ENCODE results near the gene RBM46.

RBM46 gene, protein sequence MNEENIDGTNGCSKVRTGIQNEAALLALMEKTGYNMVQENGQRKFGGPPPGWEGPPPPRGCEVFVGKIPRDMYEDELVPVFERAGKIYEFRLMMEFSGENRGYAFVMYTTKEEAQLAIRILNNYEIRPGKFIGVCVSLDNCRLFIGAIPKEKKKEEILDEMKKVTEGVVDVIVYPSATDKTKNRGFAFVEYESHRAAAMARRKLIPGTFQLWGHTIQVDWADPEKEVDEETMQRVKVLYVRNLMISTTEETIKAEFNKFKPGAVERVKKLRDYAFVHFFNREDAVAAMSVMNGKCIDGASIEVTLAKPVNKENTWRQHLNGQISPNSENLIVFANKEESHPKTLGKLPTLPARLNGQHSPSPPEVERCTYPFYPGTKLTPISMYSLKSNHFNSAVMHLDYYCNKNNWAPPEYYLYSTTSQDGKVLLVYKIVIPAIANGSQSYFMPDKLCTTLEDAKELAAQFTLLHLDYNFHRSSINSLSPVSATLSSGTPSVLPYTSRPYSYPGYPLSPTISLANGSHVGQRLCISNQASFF

DNA sequence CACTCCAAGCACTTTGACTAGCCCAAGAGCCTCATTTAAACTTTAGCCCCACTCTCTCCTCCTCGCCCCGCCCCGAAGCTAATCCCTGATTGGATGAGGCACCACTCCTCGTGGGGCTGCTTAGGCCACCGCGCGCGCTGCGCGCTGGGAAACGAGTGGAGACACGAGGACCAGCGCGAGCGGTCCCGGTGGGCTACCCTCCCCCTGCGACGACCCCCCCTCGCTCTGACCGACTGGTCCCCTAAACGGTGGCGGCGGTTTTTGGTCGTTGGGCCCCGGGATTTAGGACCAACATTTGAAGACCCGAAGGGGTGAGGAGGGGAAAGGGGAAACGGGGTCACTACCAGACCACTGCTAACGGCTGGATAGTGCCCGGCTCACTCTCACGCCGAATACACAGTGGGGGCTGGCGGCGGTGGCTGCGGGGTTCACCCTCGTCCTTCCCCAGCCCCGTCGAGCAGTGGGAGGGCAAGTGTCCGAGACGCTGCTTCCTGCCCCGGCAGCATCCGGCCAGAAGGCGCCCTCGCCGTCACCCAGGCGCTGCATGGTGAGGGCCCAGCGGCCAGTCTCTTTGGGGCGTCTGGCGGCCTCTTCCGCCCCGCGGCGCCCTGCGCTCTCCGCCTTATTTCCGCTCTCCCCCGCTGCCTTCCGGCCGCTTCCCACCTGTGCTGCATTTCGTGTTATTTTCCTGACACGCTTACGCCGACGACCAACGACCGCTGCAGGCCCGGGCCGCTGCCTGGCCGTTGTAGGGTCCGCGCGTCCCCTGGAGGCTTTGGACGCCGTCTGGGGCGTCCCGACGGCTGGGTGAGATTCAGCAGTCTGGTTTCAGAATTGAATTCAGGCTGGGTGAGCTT, at the start of gene RBM46:
Gene RBM46, plus strand, starts transcription at position 147 of the 857 bp plus-strand sequence. CDS start 15,481 bp downstream, outside the sequence.
- FAIRE-seq, result no peak

DNA sequence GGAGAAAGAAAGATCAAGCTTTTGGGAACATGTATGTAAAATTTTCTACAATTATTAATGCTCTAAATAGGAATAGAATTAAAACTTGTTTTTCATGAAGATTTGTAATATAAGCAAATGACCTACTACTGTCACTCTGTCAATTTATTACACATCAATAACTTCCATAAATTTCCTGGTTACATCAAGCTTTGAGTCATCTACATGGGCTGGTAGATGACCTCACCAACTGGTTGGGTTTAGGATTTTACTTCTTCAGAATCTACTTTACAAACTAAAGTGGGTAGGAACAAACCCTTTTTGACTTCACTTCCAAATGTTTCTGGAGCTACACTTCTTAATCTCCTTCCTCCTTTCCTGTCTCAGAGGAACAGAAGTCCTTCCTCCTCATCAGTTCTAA, 49.3 kb upstream of the RBM46 start:
- no peak for FAIRE-seq

DNA sequence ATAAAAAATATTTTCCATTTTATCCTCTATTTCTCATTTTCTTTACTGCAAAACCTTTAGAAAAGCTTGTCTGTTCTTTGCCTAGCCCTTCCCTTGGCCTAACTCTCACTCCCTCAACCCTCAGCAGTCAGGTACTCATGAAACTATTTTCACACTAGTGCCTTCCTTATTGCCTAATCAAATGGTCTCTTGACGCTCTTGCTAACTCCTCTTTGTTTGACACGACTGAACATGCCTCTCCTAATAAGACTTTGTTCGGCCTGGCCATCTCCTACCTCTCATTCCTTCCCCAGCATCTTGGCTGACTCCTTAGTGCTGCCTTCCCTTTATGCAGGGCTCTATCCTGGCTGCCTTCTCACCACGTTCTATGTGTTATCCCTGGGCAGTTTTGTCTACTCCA, 48.4 kb upstream of the RBM46 start:
- no peak for FAIRE-seq

DNA sequence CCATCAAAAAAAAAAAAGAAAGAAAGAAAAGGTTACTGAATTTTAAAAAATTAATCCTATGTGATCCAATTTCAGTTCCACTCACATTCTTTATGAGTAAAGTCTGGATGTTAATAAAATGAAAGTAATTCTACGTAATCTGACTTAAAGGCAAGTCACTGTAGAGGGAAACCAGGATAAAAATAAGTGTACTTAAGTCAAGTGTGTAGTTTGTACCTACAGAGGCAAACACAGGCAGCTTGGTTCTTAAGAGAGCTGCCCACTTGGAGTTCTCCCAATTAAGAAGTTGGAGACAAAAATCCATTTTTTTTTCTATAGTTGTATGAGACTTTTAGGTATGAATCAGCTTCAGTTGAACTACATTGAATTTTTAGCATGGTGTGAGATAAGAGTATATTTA, 44.3 kb upstream of the RBM46 start:
- FAIRE-seq, result no peak

DNA sequence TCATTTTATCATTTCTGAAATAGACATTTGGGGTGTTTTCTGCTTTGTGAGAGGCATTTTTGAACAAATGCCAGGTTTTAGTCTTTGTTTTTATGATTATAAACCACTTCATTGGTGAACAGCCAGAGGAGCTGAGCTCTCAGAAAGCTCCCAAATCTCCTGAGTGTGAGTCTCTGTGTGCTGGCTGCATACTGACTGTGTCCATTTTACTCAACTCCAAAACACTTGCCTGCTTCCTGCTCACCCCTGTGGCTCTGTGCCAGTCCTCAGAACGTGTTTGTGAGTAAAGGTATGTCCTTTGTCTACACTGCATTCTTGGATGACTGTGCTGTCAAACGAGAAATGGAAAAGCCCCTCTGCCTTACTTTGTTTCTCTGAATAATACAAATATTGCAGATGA, 42.6 kb upstream of the RBM46 start:
- no peak for FAIRE-seq

DNA sequence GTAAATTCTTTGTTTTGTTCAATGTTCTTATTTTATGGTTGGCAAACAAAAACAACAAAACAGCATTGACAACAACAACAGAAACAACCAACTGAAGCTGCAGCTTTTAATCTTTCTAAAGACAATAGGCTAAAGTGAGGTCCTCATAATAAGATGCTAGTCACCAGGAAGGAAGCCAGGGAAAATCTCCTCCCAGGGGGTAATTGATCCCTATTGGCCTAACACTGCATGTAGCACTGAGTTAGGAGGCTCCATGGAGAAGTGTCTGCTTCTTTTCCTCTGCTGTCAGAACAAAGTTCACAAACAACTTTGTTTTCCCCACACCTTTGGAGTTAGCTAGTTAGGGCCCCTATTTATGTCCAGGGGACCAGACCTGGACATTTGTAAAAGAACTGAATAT, 42.0 kb upstream of the RBM46 start:
- FAIRE-seq, result no peak

DNA sequence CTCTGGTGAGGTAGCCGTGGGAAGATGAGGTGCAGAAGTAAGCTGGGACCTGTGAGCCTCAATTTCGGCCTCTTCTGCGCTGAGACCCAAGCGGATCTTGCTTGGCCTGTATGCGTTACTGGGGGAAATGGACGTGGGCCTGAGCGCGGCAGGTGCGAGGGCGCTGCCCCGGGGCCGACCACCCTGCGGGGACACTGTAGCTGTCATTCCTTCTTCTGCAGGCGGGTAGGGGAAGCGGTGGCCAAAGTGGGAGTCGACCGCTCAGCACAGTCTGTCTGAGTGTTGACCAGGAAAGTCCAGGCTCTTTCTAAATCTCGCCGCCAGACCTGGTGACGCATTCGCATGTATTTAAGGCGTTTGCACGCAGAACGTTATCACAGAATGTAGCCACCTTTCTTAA, 40.6 kb upstream of the RBM46 start:
- FAIRE-seq, result no peak

DNA sequence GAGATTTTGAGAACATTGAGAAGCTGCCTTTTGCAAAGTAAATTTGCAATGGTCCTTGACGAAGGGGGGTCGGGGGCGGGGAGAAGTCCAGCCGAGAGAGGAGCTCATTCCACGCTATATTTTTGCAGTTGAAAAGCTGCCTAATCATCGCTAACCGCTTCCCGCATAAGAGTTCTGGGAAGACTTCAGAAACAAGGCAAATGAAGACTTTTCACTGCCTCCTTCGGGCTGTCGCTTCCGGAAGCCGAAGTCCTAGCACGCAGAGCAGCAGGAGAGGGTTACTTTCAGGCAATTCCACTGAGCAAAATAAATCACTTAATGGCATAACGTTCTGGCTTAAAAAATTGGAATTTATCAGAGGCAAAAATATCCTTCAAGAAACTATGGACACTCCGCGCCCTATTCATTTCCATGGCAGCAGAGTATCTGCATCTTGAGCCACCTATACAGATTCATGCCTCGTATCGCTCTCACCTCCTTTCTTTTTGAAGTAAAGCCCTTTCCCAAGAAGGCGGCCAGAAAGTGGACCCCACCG, 39.9 kb upstream of the RBM46 start:
- no peak for FAIRE-seq

DNA sequence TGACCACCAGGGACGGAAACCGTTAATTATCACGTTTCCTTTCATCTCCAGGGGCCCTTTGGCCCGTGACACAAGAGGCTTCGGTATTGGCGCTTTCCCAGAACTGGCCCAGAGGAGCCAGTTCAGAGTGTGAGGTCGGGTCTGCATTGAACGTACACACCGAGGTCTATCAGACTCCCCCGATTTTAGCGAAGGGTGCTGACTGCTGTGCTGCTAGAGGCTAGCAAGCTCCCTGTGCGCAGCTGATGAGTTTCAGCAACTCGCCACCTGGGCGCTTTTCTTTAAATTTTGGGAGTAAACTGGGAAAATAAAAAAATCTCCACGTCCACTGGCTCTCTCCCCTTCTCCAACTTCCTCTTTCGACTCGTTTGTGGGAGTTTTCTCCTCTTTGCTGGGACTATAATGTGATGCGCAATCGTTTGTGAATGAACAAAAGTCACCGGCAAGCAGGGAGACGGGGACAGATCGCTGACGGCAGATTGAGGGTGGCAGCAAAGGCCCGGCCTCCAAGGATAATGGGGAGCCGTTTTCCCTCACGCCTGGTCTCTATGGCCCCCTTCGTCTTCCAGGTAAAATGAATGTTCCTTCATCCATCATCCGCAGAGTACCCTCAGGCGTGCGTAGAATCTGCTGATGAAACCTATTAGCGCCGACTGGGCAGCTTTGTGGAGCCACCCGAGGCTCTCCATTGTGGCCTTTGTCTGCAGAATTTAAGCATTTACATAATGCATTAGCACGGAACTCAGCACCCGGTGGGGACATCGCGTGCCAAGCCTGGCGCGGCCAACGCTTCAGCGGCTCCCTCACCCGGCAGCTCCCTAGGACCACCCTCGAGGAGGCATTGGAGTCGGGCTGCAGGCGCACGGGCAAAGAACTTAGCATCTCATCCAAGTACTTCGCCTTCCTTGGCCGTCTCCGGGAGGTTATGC, 38.9 kb upstream of the RBM46 start:
- FAIRE-seq, result no peak

DNA sequence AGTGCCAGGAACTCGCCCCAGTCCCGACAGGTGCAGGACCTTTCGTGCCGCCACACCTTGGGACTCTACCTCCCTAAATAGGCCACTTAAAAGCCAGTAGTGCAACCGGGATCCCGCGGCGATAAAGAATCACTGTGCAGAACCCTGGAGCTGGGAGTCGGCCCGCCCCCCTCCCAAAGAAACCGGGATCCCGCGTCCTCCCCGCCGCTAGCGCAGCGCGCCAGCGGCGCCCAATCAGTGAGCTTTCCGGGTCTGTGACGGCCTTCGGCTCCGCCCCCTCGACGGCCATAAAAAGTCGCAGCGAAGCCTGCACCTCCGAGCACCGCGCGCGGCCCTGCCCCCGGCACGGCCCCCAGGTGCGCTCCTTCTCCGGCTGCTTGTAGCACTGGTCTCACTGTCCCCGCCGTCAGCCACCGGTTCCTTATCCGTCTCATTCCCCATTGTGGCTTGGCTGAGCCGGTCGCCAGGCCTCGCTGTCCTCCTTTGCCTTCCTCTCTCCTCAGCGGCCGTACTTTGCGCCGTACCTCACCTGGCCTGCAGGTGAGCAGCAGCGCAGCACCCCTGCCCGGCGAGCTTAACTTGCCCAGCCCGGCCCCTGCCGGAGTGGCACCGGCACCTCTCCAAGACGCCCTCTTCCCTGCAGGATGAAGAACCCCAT, 37.3 kb upstream of the RBM46 start, which contains the start of gene LRAT:
Gene LRAT, plus strand, starts transcription at position 318 of the 658 bp plus-strand sequence. Its CDS starts 327 bp downstream, at position 645.
- FAIRE-seq, result no peak

DNA sequence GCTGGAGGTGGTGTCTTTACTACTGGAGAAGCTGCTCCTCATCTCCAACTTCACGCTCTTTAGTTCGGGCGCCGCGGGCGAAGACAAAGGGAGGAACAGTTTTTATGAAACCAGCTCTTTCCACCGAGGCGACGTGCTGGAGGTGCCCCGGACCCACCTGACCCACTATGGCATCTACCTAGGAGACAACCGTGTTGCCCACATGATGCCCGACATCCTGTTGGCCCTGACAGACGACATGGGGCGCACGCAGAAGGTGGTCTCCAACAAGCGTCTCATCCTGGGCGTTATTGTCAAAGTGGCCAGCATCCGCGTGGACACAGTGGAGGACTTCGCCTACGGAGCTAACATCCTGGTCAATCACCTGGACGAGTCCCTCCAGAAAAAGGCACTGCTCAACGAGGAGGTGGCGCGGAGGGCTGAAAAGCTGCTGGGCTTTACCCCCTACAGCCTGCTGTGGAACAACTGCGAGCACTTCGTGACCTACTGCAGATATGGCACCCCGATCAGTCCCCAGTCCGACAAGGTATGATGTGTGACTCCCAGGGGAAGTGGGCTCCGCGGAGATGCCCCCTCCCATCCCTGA, 36.6 kb upstream of the RBM46 start:
- no peak for FAIRE-seq

DNA sequence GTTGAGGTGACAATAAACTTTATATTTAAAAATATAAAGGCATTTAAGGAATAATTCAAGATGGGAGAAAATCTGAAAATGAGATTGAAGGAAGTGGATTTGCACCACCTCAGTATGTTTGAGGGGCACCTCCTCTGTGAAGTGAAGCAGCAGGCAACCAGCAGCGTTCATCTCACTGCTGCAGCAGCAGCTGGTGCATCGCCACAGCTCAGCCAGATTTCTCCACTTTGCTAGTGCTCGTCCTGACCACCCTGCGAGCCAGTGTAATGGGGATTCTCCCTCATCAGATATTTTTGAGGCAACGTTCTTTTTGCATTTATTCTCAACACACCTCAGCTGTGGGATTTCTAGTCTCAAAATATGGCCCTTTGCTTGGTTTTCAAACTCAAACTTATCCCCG, 23.4 kb upstream of the RBM46 start:
- no peak for FAIRE-seq

DNA sequence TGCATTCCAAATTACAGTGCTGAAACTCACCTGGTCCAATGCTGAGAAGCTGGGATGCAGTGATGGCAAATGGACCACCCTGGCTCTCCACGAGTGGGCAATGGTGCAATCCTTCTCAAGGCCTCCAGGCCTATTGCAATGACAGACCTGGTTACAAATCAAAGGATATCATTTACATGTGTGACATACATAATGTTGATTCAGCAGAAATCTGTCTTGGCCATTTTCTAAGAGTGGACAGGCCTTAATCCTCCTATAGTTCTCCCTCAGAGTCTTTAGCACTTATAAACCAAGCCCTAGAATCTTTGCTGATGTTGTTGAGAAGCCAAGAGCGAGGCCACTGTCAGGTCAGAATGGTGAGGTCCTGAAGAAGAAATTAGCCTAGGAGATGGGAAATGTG, 20.2 kb upstream of the RBM46 start:
- no peak for FAIRE-seq

DNA sequence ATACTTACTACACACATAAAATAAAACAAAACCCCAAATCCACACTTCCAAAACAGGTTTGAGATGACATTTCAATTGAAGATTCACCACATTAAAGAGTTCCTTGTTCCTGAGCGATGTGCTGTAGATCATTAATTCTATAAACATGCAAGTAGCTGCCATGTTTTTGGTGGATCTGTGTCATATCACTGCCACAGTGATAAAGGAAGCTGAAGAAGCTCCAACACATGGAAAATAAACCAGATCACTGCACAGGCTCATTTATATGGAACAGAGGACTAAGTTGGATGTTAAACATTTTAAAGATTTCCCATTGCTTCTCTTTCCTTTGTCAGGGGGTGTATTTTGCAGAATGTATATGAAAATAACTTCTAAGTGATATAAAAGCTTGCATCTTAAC, 2.8 kb upstream of the RBM46 start:
- no peak for FAIRE-seq

DNA sequence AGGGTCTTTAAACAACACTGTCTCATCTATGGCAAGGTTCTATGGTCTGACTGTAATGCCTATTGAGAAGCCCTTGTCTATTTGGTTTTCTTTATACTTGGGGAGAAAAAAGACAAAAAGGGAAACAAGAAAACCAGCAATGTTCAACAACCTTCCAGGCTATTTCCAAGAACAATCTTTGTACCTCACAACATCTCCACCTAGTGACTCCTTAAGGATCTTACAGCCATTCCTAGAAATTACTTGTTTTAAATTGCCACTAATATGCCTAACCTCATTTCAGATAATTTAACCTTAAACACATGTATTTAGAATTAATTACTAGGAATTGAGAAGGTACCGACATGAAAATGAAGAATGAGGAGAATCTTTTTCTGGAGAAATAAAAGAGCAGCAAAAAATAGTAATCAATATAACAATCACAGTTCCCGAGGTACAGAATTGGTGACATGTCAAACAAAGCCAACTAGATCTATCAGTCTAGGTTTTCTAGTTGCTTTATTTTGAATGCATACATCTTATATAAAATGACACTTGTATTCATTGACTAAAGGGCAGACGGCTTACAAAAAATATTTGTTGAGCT, 1.6 kb upstream of the RBM46 start:
- peak; percentile 94 for FAIRE-seq

DNA sequence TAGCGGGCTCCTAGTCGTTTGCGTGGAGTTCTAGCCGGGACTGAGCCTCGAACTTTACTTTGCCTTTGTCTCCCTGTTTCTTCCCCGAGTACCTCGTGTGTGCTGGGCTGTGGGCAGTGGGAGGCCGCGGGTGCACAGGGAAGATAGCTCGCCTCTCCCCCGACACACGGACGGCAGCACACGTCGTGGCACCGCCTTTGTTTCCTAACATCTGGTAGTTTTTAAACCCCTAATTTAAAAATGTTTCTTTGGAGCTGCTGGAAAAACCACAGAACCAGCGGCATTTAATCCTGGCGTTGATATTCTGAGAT, 866 bp downstream of the RBM46 start:
- no peak for FAIRE-seq

DNA sequence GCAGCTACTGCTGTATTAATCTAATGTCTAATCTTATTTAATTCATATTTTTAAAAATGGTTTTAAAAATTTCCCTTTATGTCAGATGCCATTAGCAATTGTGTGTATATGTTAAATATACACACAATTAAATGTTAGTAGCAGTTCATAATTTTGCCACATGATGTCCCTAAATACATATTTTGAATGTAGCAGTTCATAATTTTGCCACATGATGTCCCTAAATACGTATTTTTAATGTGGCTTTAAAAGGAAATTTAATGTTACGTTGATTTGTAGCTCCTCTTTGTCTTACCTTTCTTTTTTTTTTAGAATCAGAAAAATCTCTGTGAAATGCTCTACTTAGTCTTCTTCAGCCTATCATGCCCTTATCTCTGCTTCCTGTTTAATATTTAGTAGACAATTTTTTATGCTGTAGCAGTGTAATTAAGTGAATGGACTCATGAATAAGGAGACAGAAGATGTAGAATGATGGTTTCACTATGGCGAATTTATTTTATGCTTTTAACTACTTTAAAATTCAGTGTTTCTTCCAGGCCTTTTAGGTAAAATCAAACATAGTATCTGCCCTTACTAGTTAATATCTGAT, 26.1 kb downstream of the RBM46 start:
- FAIRE-seq, result peak; percentile 99

DNA sequence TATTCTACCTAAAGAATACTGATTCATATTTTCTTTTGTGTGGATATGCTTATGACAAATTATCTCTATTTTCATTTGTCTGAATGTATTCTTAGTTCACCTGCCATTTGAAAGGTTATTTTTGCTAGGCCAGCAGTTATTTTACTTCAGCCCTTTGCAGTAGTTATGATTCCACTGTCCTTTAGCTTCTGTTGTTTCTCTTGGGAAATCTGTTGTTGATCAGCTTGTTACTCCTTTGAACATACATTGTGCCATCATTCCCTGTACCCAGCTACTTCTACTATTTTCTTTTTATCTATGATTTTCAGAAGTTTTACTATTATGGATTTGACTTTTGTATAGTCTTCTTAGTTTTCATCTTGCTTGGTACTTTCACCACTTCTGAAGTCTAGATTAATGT, 37.2 kb downstream of the RBM46 start:
- FAIRE-seq, result no peak

DNA sequence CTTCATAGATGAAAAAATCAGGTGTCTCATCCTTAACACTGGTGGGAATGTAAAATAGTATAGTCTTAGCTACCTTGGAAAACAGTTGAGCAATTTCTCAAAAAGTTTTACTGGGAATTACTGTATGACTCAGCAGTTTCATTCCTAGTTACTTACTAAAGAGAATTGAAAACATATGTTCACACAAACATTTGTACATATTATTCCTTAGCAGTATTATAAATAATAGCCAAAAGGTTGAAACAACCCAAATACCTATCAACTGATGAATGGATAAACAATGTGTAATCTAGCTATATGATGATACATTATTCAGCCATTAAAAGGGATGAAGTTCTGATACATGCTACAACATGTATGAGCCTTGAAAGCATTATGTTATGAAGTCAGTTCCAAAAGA, 41.7 kb downstream of the RBM46 start:
- no peak for FAIRE-seq

DNA sequence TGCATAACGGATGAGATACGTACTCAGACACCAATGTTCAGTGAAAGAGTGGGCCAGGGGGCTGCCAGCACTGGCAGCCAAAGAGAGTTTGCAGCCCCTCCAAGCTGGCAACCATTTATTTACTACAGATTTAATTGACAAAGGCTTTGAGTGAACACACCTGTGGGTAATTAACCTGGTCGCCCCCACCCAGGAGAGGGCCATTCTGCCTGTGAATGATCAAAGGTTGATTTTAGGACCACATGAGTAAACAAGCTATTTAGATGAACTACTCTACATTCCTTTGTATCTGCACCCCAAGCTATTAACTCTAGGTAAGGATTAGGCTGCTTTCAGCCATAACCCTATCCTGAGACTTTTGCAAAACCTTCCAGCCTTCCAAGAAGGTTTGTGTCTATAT, 55.0 kb downstream of the RBM46 start:
- FAIRE-seq, result no peak

DNA sequence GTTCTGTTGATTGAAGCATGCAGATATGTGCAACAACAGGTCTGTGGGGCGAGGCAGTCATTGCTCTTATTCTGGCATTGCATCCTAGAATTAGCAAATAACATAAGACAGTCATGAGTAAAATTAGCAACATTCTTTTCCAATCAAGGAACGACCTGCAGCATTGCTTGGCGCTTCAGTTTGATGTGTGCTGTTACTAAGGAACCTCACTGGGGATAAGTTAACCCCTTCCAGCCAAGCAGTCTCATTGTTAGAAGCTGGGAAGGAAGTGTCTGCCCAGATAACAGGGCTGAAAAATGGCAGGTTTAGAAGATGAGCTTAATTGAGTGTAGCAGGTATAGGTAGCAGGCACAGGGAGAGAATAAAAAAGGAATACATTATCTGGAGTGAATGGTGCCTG, 55.4 kb downstream of the RBM46 start:
- FAIRE-seq, result no peak
